Osteocyte (in vitro differentiated cells): ENCODE results near the gene STMN3. TPM values are rescaled to one million over a fixed set of nuclear protein-coding genes. Genes with fewer than 3 reads are reported as not detected.

Source experiments
- DNase-seq: peaks from one replicate; pipeline ENCODE4 v3.0.0; 2021; ENCODE audit warnings: mixed read lengths; ENCODE audit not compliant: unreplicated experiment; ENCODE audit errors: extremely low spot score
- H3K27ac Mint-ChIP-seq: one replicate; pipeline ENCODE4 v1.8.0; 2021; ENCODE audit warnings: mild to moderate bottlenecking, mixed read lengths; ENCODE audit not compliant: unreplicated experiment
- H3K27me3 Mint-ChIP-seq: one replicate; pipeline ENCODE4 v1.8.0; 2021; ENCODE audit warnings: mixed read lengths; ENCODE audit not compliant: unreplicated experiment
- H3K36me3 Mint-ChIP-seq: one replicate; pipeline ENCODE4 v1.8.0; 2021; ENCODE audit warnings: mixed read lengths; ENCODE audit not compliant: unreplicated experiment
- H3K4me1 Mint-ChIP-seq: one replicate; pipeline ENCODE4 v1.8.0; 2021; ENCODE audit warnings: mixed read lengths; ENCODE audit not compliant: unreplicated experiment
- H3K4me3 Mint-ChIP-seq: one replicate; pipeline ENCODE4 v1.8.0; 2021; ENCODE audit warnings: mild to moderate bottlenecking, moderate library complexity, mixed read lengths; ENCODE audit not compliant: unreplicated experiment
- H3K9me3 Mint-ChIP-seq: one replicate; pipeline ENCODE4 v1.8.0; 2021; ENCODE audit warnings: mixed read lengths; ENCODE audit not compliant: unreplicated experiment
- CTCF ChIP-seq: fragments of 200-600 bp; sonication (generic); IDR thresholded peaks from 2 replicates; pipeline ENCODE4 v1.5.0; 2021; ENCODE audit warnings: antibody characterized with exemption, mild to moderate bottlenecking, moderate library complexity
- total RNA-seq: library from RNA; stranded (reverse); gene quantifications from 2 replicates; pipeline ENCODE4 v1.2.1, GENCODE V29; 2021

STMN3 gene
- total RNA-seq, 1 donor from 2014 or later, result 33.2 TPM

- H3K36me3 Mint-ChIP-seq, result peaks cover 20% of the 10 kb centered on the region
- TF ChIP-seq CTCF, result no peak
- DNase-seq, result no peak
- H3K9me3 Mint-ChIP-seq, result no peaks in the 10 kb centered on the region
- no peak overlapping the region for H3K27ac Mint-ChIP-seq
- no peaks in the 10 kb centered on the region for H3K27me3 Mint-ChIP-seq
- H3K4me1 Mint-ChIP-seq, result no peaks in the 10 kb centered on the region
- H3K4me3 Mint-ChIP-seq, result no peak overlapping the region
Measured at GRCh38 chr20:63591786-63592355, 61.4 kb downstream of the STMN3 start.

GRCh38 chr20:63591147-63591533, 62.1 kb downstream of the STMN3 start:
- DNase-seq, result no peak

GRCh38 chr20:63590218-63591146, 62.7 kb downstream of the STMN3 start:
- H3K4me3 Mint-ChIP-seq, result no peak overlapping the region
- no peaks in the 10 kb centered on the region for H3K9me3 Mint-ChIP-seq
- no peak for DNase-seq
- H3K36me3 Mint-ChIP-seq, result peaks cover 20% of the 10 kb centered on the region
- TF ChIP-seq CTCF, result no peak
- no peaks in the 10 kb centered on the region for H3K4me1 Mint-ChIP-seq
- H3K27me3 Mint-ChIP-seq, result no peaks in the 10 kb centered on the region
- H3K27ac Mint-ChIP-seq, result no peak overlapping the region

More at GRCh38 chr20:63591147-63591533, 62.1 kb downstream of the STMN3 start:
- H3K27ac Mint-ChIP-seq, result no peak overlapping the region
- H3K4me1 Mint-ChIP-seq, result no peaks in the 10 kb centered on the region
- no peaks in the 10 kb centered on the region for H3K9me3 Mint-ChIP-seq
- H3K4me3 Mint-ChIP-seq, result no peak overlapping the region
- no peak for TF ChIP-seq CTCF
- no peaks in the 10 kb centered on the region for H3K27me3 Mint-ChIP-seq
- H3K36me3 Mint-ChIP-seq, result peaks cover 20% of the 10 kb centered on the region

Other genes with a start within 250 kb of the STMN3 start
- not detected in 2 replicates for gene KCNQ2, start 180.8 kb downstream of the STMN3 start, total RNA-seq
- 0.56 and 0.68 TPM in 2 replicates for gene EEF1A2, start 154.3 kb downstream of the STMN3 start, total RNA-seq
- gene PPDPF, start 132.7 kb downstream of the STMN3 start, total RNA-seq, result 220 and 239 TPM in 2 replicates
- gene PTK6, start 116.0 kb downstream of the STMN3 start, total RNA-seq, result 0.13 TPM in 1 of 2 replicates, not detected in the other
- gene SRMS, start 105.7 kb downstream of the STMN3 start, total RNA-seq, result not detected in 2 replicates
- gene FNDC11, start 99.3 kb downstream of the STMN3 start, total RNA-seq, result 0.13 and 0.34 TPM in 2 replicates
- gene HELZ2, start 79.2 kb downstream of the STMN3 start, total RNA-seq, result 25.0 and 29.0 TPM in 2 replicates
- gene GMEB2, start 26.3 kb downstream of the STMN3 start, total RNA-seq, result 10.9 and 12.1 TPM in 2 replicates
- gene RTEL1, start 4.9 kb upstream of the STMN3 start, total RNA-seq, result 34.1 and 35.5 TPM in 2 replicates
- gene TNFRSF6B, start 43.2 kb upstream of the STMN3 start, total RNA-seq, result 0.84 and 2.3 TPM in 2 replicates
- 46.1 and 46.7 TPM in 2 replicates for gene ARFRP1, start 54.6 kb upstream of the STMN3 start, total RNA-seq
- 24.3 and 28.0 TPM in 2 replicates for gene ZGPAT, start 54.6 kb upstream of the STMN3 start, total RNA-seq
- 9.4 and 12.5 TPM in 2 replicates for gene LIME1, start 83.2 kb upstream of the STMN3 start, total RNA-seq
- gene SLC2A4RG, start 86.4 kb upstream of the STMN3 start, total RNA-seq, result 74.8 and 80.7 TPM in 2 replicates
- gene ZBTB46, start 177.8 kb upstream of the STMN3 start, total RNA-seq, result 20.5 and 20.9 TPM in 2 replicates
- not detected in 2 replicates for gene ABHD16B, start 208.1 kb upstream of the STMN3 start, total RNA-seq
- gene TPD52L2, start 211.8 kb upstream of the STMN3 start, total RNA-seq, result 102 and 109 TPM in 2 replicates
- gene DNAJC5, start 241.7 kb upstream of the STMN3 start, total RNA-seq, result 41.2 and 42.7 TPM in 2 replicates